Activated CD8-positive, alpha-beta T cell treated with anti-CD3 and anti-CD28 coated beads for 36 hours (primary cell): Measurements from ENCODE around the gene JMJD7. TPM values are rescaled to one million over a fixed set of nuclear protein-coding genes. Genes with fewer than 3 reads are reported as not detected.

Experiments
- ATAC-seq: fragments of 200-7000 bp; cut with Tn5 transposase; one replicate; pipeline ENCODE4 v1.10.0; 2021; ENCODE audit warnings: mild to moderate bottlenecking, moderate library complexity
- CTCF ChIA-PET: fragments of 350-600 bp; sonication (Branson Sonifier 250); formaldehyde crosslinking; loops from one replicate; lab custom pipeline; 2021; ENCODE audit warnings: antibody characterized with exemption; lab: Charles Lee
- POLR2A ChIA-PET: fragments of 350-600 bp; sonication (Branson Sonifier 250); formaldehyde crosslinking; loops from one replicate; lab custom pipeline; 2021; ENCODE audit warnings: antibody characterized with exemption; lab: Charles Lee
- DNase-seq: peaks from one replicate; pipeline ENCODE4 v3.0.0-alpha.2; 2020
- H3K27ac Mint-ChIP-seq: one replicate; pipeline ENCODE4 v1.8.0; 2021; ENCODE audit warnings: mild to moderate bottlenecking, mixed read lengths
- H3K27me3 Mint-ChIP-seq: one replicate; pipeline ENCODE4 v1.8.0; 2021; ENCODE audit warnings: mixed read lengths
- H3K36me3 Mint-ChIP-seq: one replicate; pipeline ENCODE4 v1.8.0; 2021; ENCODE audit warnings: low read depth, mixed read lengths
- H3K4me1 Mint-ChIP-seq: one replicate; pipeline ENCODE4 v1.8.0; 2021; ENCODE audit warnings: low read depth, mixed read lengths
- H3K4me3 Mint-ChIP-seq: one replicate; pipeline ENCODE4 v1.8.0; 2021; ENCODE audit warnings: mild to moderate bottlenecking, moderate library complexity, mixed read lengths
- H3K9me3 Mint-ChIP-seq: one replicate; pipeline ENCODE4 v1.8.0; 2021; ENCODE audit warnings: mixed read lengths
- CTCF ChIP-seq: fragments of 200-600 bp; IDR thresholded peaks from one replicate; pipeline ENCODE4 v1.8.0; 2022; ENCODE audit warnings: antibody characterized with exemption, mild to moderate bottlenecking
- intact Hi-C: fragments of 100-400 bp; cut with micrococcal nuclease; formaldehyde crosslinking; loops from one replicate; pipeline ENCODE4 v1.10.0; 2022
- total RNA-seq, 2 experiments: library from RNA; stranded (reverse); gene quantifications; one replicate each; pipeline ENCODE4 v1.2.3, GENCODE V29; 2021

Gene JMJD7
- total RNA-seq, 2 experiments from 2014 or later = 8.2 to 13.2 TPM

- no peak overlapping the region for H3K4me3 Mint-ChIP-seq
- intact Hi-C loops = no loop called here
- H3K27ac Mint-ChIP-seq = no peak overlapping the region
Measured at GRCh38 chr15:41872166-41872747, 44.4 kb downstream of the JMJD7 start.

GRCh38 chr15:41873711-41874110 lies 45.8 kb downstream of the JMJD7 start:
- no peaks in the 10 kb centered on the region for H3K9me3 Mint-ChIP-seq
- intact Hi-C loops = no loop called here
- H3K27ac Mint-ChIP-seq = no peak overlapping the region
- peaks cover 9% of the 10 kb centered on the region for H3K4me1 Mint-ChIP-seq
- ATAC-seq (no peak), DNase-seq (no peak)
- H3K36me3 Mint-ChIP-seq = no peaks in the 10 kb centered on the region
- no peaks in the 10 kb centered on the region for H3K27me3 Mint-ChIP-seq
- TF ChIP-seq CTCF = no peak
- ChIA-PET CTCF (no interaction called here), POLR2A (no interaction called here)
- H3K4me3 Mint-ChIP-seq = no peak overlapping the region

More at GRCh38 chr15:41872166-41872747, 44.4 kb downstream of the JMJD7 start:
- Mint-ChIP-seq H3K9me3 (no peaks in the 10 kb centered on the region), H3K36me3 (no peaks in the 10 kb centered on the region), H3K27me3 (no peaks in the 10 kb centered on the region), H3K4me1 (peaks cover 9% of the 10 kb centered on the region)
- ATAC-seq = no peak
- ChIA-PET POLR2A (no interaction called here), CTCF (no interaction called here)
- no peak for TF ChIP-seq CTCF
- no peak for DNase-seq

- H3K9me3 Mint-ChIP-seq = no peaks in the 10 kb centered on the region
- no peak overlapping the region for H3K4me3 Mint-ChIP-seq
- peaks cover 9% of the 10 kb centered on the region for H3K4me1 Mint-ChIP-seq
- intact Hi-C loops = no loop called here
- no peaks in the 10 kb centered on the region for H3K27me3 Mint-ChIP-seq
- ChIA-PET POLR2A (interaction anchor here (0.7 kb wide), 1 partner anchor 62 kb away, joined by 3 read pairs; no protein-coding TSS in a partner anchor), CTCF (interaction anchor here (0.6 to 1.2 kb wide), 2 partner anchors 30 to 95 kb away, joined by 4 to 5 read pairs; no protein-coding TSS in a partner anchor)
- no peak for DNase-seq
- no peak for TF ChIP-seq CTCF
- no peak overlapping the region for H3K27ac Mint-ChIP-seq
- H3K36me3 Mint-ChIP-seq = no peaks in the 10 kb centered on the region
- ATAC-seq = no peak
Measured at GRCh38 chr15:41874736-41875135, 46.8 kb downstream of the JMJD7 start.

GRCh38 chr15:41876007-41876406 lies 48.1 kb downstream of the JMJD7 start:
- intact Hi-C loops = no loop called here
- DNase-seq = no peak
- Mint-ChIP-seq H3K27ac (no peak overlapping the region), H3K4me3 (no peak overlapping the region), H3K36me3 (no peaks in the 10 kb centered on the region), H3K9me3 (no peaks in the 10 kb centered on the region), H3K4me1 (peaks cover 3% of the 10 kb centered on the region), H3K27me3 (peaks cover 5% of the 10 kb centered on the region)
- ChIA-PET POLR2A (interaction anchor here (0.7 kb wide), 1 partner anchor 98 kb away, joined by 3 read pairs; no protein-coding TSS in a partner anchor), CTCF (interaction anchor here (0.7 to 1.4 kb wide), 2 partner anchors 103 to 108 kb away, joined by 3 read pairs; no protein-coding TSS in a partner anchor)
- no peak for ATAC-seq
- TF ChIP-seq CTCF = no peak

GRCh38 chr15:41876689-41877088 lies 48.8 kb downstream of the JMJD7 start:
- intact Hi-C loops = no loop called here
- Mint-ChIP-seq H3K27me3 (peaks cover 11% of the 10 kb centered on the region), H3K4me3 (no peak overlapping the region), H3K36me3 (no peaks in the 10 kb centered on the region), H3K9me3 (no peaks in the 10 kb centered on the region), H3K27ac (no peak overlapping the region), H3K4me1 (peaks cover 4% of the 10 kb centered on the region)
- CTCF ChIA-PET = interaction anchor here (1.4 kb wide), 1 partner anchor 104 kb away, joined by 3 read pairs; no protein-coding TSS in a partner anchor
- POLR2A ChIA-PET = no interaction called here
- TF ChIP-seq CTCF = no peak
- no peak for DNase-seq
- ATAC-seq = no peak
